Measurements from ENCODE around the gene APBB1.

DNA sequence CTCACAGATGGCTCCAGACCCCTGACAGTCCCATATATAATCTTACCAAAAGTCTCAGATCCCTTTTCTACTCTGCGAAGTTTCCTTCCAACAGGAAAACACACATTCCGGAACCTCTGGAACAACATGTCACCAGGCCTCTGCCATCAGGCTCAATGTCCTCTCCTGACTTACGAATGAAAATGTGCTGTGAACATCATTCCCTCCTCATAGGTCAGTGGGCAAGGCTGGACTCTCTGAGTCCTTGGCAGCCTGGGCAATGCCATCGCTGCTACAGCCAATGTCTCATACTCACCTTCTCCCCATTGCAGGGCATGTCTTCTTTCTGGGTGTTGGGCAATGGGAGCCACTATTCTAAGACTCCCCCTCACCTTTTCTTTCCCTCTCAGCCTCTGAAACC, 23.5 kb upstream of the APBB1 start:
- TF ChIP-seq, protein P1, sequence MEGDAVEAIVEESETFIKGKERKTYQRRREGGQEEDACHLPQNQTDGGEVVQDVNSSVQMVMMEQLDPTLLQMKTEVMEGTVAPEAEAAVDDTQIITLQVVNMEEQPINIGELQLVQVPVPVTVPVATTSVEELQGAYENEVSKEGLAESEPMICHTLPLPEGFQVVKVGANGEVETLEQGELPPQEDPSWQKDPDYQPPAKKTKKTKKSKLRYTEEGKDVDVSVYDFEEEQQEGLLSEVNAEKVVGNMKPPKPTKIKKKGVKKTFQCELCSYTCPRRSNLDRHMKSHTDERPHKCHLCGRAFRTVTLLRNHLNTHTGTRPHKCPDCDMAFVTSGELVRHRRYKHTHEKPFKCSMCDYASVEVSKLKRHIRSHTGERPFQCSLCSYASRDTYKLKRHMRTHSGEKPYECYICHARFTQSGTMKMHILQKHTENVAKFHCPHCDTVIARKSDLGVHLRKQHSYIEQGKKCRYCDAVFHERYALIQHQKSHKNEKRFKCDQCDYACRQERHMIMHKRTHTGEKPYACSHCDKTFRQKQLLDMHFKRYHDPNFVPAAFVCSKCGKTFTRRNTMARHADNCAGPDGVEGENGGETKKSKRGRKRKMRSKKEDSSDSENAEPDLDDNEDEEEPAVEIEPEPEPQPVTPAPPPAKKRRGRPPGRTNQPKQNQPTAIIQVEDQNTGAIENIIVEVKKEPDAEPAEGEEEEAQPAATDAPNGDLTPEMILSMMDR (IDR thresholded peaks at IDR 0.05), result no peak
- no peak for TF ChIP-seq POLR2AphosphoS5 (IDR thresholded peaks at IDR 0.05)
- no peak for TF ChIP-seq EP300 (IDR thresholded peaks at IDR 0.05)
- TF ChIP-seq POLR2A (IDR thresholded peaks at IDR 0.05), result no peak
